ENCODE data around the gene SSBP4. TPM values are rescaled to one million over a fixed set of nuclear protein-coding genes. Genes with fewer than 3 reads are reported as not detected.
A peak's percentile ranks its signal among the peaks of the same experiment; 100 is the strongest.

SSBP4 gene
- total and polyA plus RNA-seq, 2 of the 4 experiments (the other 2 are of a cell fraction) = 14.9 to 39.7 TPM

DNA sequence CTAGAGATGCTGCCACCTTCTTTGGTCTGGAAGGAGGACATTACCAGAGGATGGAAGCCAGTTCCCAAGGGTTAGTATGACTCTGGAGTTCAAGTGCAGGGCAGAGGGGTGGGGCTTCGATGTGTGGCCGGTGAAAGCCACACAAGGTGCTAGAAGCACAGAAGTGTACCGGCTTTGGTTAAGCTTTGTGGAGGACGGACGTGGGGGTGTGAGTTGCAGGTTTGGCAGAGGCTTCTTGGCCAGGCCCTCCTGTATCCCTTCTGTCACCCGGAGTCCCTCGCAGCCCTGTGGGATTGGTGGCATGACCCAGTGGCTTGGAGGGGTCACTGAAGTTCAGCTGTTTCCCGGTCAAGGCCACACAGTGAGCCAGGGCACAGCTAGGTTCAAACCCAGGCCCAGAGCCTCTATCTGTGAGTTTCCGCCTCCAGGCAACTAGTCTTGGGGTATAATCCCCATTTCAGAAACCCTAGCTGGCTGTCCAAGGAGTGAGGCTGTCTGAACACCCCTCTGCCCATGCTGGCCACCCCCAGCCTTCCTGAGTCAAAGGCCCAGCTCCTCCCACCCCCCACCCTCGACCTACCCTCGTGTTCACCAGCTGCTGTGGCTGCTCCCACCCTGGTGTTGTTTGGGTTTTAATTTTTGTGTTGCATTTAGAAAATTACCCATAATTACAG is 4.6 kb upstream of the SSBP4 start:
- Histone ChIP-seq H3K14ac (replicated peaks; ENCODE audit: low read depth, low read length) (peak overlapping the region; percentile 88), H4K8ac (ENCODE audit: low read depth in 2 of 2, low read length in 2 of 2) (peak overlapping the region; percentile 88 to 96), H3K56ac (ENCODE audit: extremely low read depth, insufficient read depth, low read length) (no peak overlapping the region), H2BK5ac (ENCODE audit: low read depth, low read length, poor library complexity, severe bottlenecking) (peak overlapping the region; percentile 44), H3K4me2 (ENCODE audit: low read depth, low read length) (peak overlapping the region; percentile 27), H3K23ac (ENCODE audit: low read depth, low read length) (peak overlapping the region; percentile 82), H3K27ac (ENCODE audit: insufficient read depth, low read length) (peak overlapping the region; percentile 78), H4K5ac (ENCODE audit: low read depth, low read length) (peak overlapping the region; percentile 62), H3K9ac (ENCODE audit: low read depth, low read length) (peak overlapping the region; percentile 50), H3K18ac (ENCODE audit: low read depth, low read length) (no peak overlapping the region; the same call in 1 of the 2 replicates), H3K4ac (ENCODE audit: low read depth, low read length) (peak overlapping the region; percentile 97), H2BK15ac (ENCODE audit: low read depth, low read length) (peak overlapping the region; percentile 94; the same call in 2 of the 3 replicates), H2AK9ac (replicated peaks; ENCODE audit: low read depth, low read length, poor library complexity) (peak overlapping the region; percentile 96), H3K36me3 (ENCODE audit: control insufficient read depth, insufficient read depth, low read length) (no peaks in the 10 kb centered on the region), H3K4me1 (ENCODE audit: control insufficient read depth, insufficient read depth, low read length) (peaks cover 34% of the 10 kb centered on the region), H2AFZ (replicated peaks; ENCODE audit: low read length, poor library complexity) (peak overlapping the region; percentile 98), H3K27me3 (ENCODE audit: control insufficient read depth, insufficient read depth, low read length) (no peaks in the 10 kb centered on the region), H2BK120ac (ENCODE audit: low read depth, low read length) (peak overlapping the region; percentile 83), H2BK20ac (ENCODE audit: low read depth, low read length) (peak overlapping the region; percentile 55; the same call in 1 of the 2 replicates), H3K79me1 (ENCODE audit: low read depth in 1 of 2, low read length in 2 of 2) (peaks cover 0 to 14% of the 10 kb centered on the region in 2 experiments; a peak in 2 of 4 replicates), H3K9me1 (ENCODE audit: insufficient read depth, low read length) (peaks cover 16% of the 10 kb centered on the region; the same call in 1 of the 2 replicates), H4K91ac (ENCODE audit: insufficient read depth, low read depth, low read length) (peak overlapping the region; percentile 89; the same call in 1 of the 2 replicates), H3K9me3 (ENCODE audit: control insufficient read depth, insufficient read depth, low read length) (no peaks in the 10 kb centered on the region), H3K4me3 (ENCODE audit: insufficient read depth, low read depth, low read length) (no peak overlapping the region), H4K20me1 (ENCODE audit: insufficient read depth, low read length) (no peaks in the 10 kb centered on the region), H2AK5ac (ENCODE audit: low read depth, low read length) (peak overlapping the region; percentile 94)
- CTCF ChIA-PET = interaction anchor here (0.8 to 1.3 kb wide), 2 partner anchors 37 to 86 kb away, joined by 3 to 4 read pairs; no protein-coding TSS in a partner anchor
- ATAC-seq (ENCODE audit: low read depth) (no peak), DNase-seq (no peak)
- intact Hi-C loops (cut with micrococcal nuclease) (loop anchor here (5.0 to 10.0 kb wide), 2 partner anchors 137 to 210 kb away; partner anchors contain the start of gene RAB3A), in situ Hi-C loops (cut with MboI; ENCODE audit: low sequenced_read_pairs) (loop anchor here (10.0 kb wide), 2 partner anchors 220 to 300 kb away; partner anchors contain the start of gene MPV17L2), dilution Hi-C loops (cut with HindIII; ENCODE audit: low sequenced_read_pairs, unreplicated experiment) (no loop called here)
- BruUV-seq (replicated peaks) = no TSS peak
- POLR2A ChIA-PET (ENCODE audit: unreplicated experiment) = no interaction called here
- WGBS, 2 experiments (ENCODE audit: extremely low coverage in 2 of 2, insufficient read length in 1 of 2) = 30% methylated on average over 7 of the region's 11 CpGs; no CpG with 5 or more reads in 1 of the 2 experiments
- TF ChIP-seq FOS (IDR thresholded peaks at IDR 0.05; ENCODE audit: low read depth, low read length) (no peak), RFX5 (IDR thresholded peaks at IDR 0.05; ENCODE audit: low read depth, low read length) (no peak), RAD21 (IDR thresholded peaks at IDR 0.05; ENCODE audit: low read length) (no peak), POLR2A (IDR thresholded peaks at IDR 0.05; ENCODE audit: low read depth, low read length) (no peak), MXI1 (IDR thresholded peaks at IDR 0.05; ENCODE audit: borderline replicate concordance, low read depth, low read length) (no peak), RCOR1 (IDR thresholded peaks at IDR 0.05; ENCODE audit: insufficient replicate concordance, low read length) (no peak), MAFK (IDR thresholded peaks at IDR 0.05; ENCODE audit: low read depth, low read length) (no peak), SMC3 (IDR thresholded peaks at IDR 0.05; ENCODE audit: low read depth, low read length) (no peak), MAZ (IDR thresholded peaks at IDR 0.05; ENCODE audit: borderline replicate concordance, low read depth, low read length) (no peak), BHLHE40 (IDR thresholded peaks at IDR 0.05; ENCODE audit: low read depth, low read length) (no peak), NFE2L2 (IDR thresholded peaks at IDR 0.05; ENCODE audit: low read depth, low read length) (no peak), CHD1 (IDR thresholded peaks at IDR 0.05; ENCODE audit: low read depth, low read length) (no peak)
- TF ChIP-seq, protein P1, sequence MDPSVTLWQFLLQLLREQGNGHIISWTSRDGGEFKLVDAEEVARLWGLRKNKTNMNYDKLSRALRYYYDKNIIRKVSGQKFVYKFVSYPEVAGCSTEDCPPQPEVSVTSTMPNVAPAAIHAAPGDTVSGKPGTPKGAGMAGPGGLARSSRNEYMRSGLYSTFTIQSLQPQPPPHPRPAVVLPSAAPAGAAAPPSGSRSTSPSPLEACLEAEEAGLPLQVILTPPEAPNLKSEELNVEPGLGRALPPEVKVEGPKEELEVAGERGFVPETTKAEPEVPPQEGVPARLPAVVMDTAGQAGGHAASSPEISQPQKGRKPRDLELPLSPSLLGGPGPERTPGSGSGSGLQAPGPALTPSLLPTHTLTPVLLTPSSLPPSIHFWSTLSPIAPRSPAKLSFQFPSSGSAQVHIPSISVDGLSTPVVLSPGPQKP (IDR thresholded peaks at IDR 0.05; ENCODE audit: borderline replicate concordance, low read depth, low read length) = no peak
- TF ChIP-seq, protein P2, sequence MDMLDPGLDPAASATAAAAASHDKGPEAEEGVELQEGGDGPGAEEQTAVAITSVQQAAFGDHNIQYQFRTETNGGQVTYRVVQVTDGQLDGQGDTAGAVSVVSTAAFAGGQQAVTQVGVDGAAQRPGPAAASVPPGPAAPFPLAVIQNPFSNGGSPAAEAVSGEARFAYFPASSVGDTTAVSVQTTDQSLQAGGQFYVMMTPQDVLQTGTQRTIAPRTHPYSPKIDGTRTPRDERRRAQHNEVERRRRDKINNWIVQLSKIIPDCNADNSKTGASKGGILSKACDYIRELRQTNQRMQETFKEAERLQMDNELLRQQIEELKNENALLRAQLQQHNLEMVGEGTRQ (IDR thresholded peaks at IDR 0.05; ENCODE audit: low read depth, low read length) = no peak
